Retinal pigment epithelial cell (primary cell): ENCODE results near the gene SLC6A9.

ENCODE experiments used
- DNase-seq: peaks from one replicate; pipeline ENCODE4 v3.0.0-alpha.2; 2010; ENCODE audit warnings: low read depth
- H3K4me3 ChIP-seq: 2 replicates; pipeline ENCODE4 v1.5.1; 2011; ENCODE audit warnings: mild to moderate bottlenecking, low read length, control low read depth, moderate library complexity
- CTCF ChIP-seq: conservative IDR thresholded peaks from 2 replicates; pipeline ENCODE4 v1.5.1; 2011; ENCODE audit warnings: low read depth, low read length, control low read depth, inconsistent platforms

SLC6A9 gene

GRCh38 chr1:43963006-43963405, 68.3 kb downstream of the SLC6A9 start:
- no peak for TF ChIP-seq CTCF
- no peak overlapping the region for H3K4me3 ChIP-seq
- DNase-seq, result no peak

- no peak for DNase-seq
- no peak for TF ChIP-seq CTCF
- H3K4me3 ChIP-seq, result no peak overlapping the region
Observed at GRCh38 chr1:43962324-43962723, 68.9 kb downstream of the SLC6A9 start.

GRCh38 chr1:43961692-43962091, 69.6 kb downstream of the SLC6A9 start:
- no peak for TF ChIP-seq CTCF
- no peak for DNase-seq
- no peak overlapping the region for H3K4me3 ChIP-seq

GRCh38 chr1:43960798-43961197, 70.5 kb downstream of the SLC6A9 start:
- TF ChIP-seq CTCF, result no peak
- DNase-seq, result no peak

GRCh38 chr1:43958351-43959255, 72.7 kb downstream of the SLC6A9 start:
- H3K4me3 ChIP-seq, result no peak overlapping the region

More at GRCh38 chr1:43960798-43961197, 70.5 kb downstream of the SLC6A9 start:
- no peak overlapping the region for H3K4me3 ChIP-seq

GRCh38 chr1:43957407-43958040, 73.7 kb downstream of the SLC6A9 start:
- no peak overlapping the region for H3K4me3 ChIP-seq
- no peak for DNase-seq

More at GRCh38 chr1:43958351-43959255, 72.7 kb downstream of the SLC6A9 start:
- no peak for TF ChIP-seq CTCF
- DNase-seq, result no peak

More at GRCh38 chr1:43957407-43958040, 73.7 kb downstream of the SLC6A9 start:
- no peak for TF ChIP-seq CTCF
